Neural cell (in vitro differentiated cells): Measurements from ENCODE around the gene GLE1.

ENCODE experiments used
- EP300 ChIP-seq: fragments of 450-650 bp; conservative IDR thresholded peaks from 2 replicates; pipeline ENCODE4 v1.6.1; 2014; ENCODE audit warnings: antibody characterized with exemption, mild to moderate bottlenecking, moderate library complexity; ENCODE audit not compliant: poor library complexity, severe bottlenecking
- EZH2 ChIP-seq: fragments of 200-600, 300-800 bp; shearing (Covaris generic), sonication (generic); IDR thresholded peaks from 2 replicates; pipeline ENCODE4 v1.6.1; 2014; ENCODE audit warnings: antibody characterized with exemption, low read length, borderline replicate concordance, mild to moderate bottlenecking; ENCODE audit not compliant: insufficient read depth, poor library complexity, severe bottlenecking
- MXI1 ChIP-seq: fragments of 450-650 bp; conservative IDR thresholded peaks from 2 replicates; pipeline ENCODE4 v1.6.1; 2014; ENCODE audit warnings: antibody characterized with exemption, mild to moderate bottlenecking; ENCODE audit not compliant: poor library complexity, severe bottlenecking
- POLR2AphosphoS5 ChIP-seq: IDR thresholded peaks from 2 replicates; pipeline ENCODE4 v1.6.1; 2012
- RAD21 ChIP-seq: fragments of 450-650 bp; conservative IDR thresholded peaks from 2 replicates; pipeline ENCODE4 v1.6.1; 2014; ENCODE audit warnings: antibody characterized with exemption, mild to moderate bottlenecking, moderate library complexity
- TAF1 ChIP-seq: IDR thresholded peaks from 2 replicates; pipeline ENCODE4 v1.6.1; 2012; ENCODE audit warnings: low read depth
- TF ChIP-seq, protein P1 (sequence below): IDR thresholded peaks from 2 replicates; pipeline ENCODE4 v1.6.1; 2012; ENCODE audit warnings: borderline replicate concordance
- TF ChIP-seq, protein P2 (sequence below): fragments of 450-650 bp; IDR thresholded peaks from 2 replicates; pipeline ENCODE4 v1.5.1; 2014; ENCODE audit warnings: antibody characterized with exemption, mild to moderate bottlenecking, moderate library complexity; ENCODE audit not compliant: poor library complexity, severe bottlenecking

DNA sequence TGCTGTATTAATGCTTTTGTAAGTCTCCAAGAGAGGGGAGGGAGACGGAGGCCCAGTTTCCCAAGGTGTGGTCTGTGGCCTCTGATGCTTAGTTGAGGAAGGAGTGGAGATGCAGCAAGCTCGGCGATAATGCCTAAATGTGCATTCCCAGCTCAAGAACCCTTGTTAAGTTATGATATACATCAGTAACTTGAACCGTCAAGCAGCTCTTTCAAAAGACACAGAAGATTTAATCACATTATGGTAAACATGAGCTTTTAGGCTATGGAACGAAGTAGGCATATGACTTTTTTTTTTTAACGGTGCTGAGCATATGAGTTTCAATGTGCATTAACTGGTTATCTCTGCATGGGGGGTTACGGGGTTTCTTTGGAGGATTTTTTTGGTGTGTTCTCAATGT lies 22.3 kb upstream of the GLE1 start:
- TF ChIP-seq, protein P1, sequence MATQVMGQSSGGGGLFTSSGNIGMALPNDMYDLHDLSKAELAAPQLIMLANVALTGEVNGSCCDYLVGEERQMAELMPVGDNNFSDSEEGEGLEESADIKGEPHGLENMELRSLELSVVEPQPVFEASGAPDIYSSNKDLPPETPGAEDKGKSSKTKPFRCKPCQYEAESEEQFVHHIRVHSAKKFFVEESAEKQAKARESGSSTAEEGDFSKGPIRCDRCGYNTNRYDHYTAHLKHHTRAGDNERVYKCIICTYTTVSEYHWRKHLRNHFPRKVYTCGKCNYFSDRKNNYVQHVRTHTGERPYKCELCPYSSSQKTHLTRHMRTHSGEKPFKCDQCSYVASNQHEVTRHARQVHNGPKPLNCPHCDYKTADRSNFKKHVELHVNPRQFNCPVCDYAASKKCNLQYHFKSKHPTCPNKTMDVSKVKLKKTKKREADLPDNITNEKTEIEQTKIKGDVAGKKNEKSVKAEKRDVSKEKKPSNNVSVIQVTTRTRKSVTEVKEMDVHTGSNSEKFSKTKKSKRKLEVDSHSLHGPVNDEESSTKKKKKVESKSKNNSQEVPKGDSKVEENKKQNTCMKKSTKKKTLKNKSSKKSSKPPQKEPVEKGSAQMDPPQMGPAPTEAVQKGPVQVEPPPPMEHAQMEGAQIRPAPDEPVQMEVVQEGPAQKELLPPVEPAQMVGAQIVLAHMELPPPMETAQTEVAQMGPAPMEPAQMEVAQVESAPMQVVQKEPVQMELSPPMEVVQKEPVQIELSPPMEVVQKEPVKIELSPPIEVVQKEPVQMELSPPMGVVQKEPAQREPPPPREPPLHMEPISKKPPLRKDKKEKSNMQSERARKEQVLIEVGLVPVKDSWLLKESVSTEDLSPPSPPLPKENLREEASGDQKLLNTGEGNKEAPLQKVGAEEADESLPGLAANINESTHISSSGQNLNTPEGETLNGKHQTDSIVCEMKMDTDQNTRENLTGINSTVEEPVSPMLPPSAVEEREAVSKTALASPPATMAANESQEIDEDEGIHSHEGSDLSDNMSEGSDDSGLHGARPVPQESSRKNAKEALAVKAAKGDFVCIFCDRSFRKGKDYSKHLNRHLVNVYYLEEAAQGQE, result no peak
- TF ChIP-seq, protein P2, sequence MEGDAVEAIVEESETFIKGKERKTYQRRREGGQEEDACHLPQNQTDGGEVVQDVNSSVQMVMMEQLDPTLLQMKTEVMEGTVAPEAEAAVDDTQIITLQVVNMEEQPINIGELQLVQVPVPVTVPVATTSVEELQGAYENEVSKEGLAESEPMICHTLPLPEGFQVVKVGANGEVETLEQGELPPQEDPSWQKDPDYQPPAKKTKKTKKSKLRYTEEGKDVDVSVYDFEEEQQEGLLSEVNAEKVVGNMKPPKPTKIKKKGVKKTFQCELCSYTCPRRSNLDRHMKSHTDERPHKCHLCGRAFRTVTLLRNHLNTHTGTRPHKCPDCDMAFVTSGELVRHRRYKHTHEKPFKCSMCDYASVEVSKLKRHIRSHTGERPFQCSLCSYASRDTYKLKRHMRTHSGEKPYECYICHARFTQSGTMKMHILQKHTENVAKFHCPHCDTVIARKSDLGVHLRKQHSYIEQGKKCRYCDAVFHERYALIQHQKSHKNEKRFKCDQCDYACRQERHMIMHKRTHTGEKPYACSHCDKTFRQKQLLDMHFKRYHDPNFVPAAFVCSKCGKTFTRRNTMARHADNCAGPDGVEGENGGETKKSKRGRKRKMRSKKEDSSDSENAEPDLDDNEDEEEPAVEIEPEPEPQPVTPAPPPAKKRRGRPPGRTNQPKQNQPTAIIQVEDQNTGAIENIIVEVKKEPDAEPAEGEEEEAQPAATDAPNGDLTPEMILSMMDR, result no peak
- TF ChIP-seq RAD21 (no peak), MXI1 (no peak), EZH2 (no peak), EP300 (no peak), POLR2AphosphoS5 (no peak), TAF1 (no peak)
